GM21737 (cell line): Measurements from ENCODE around the gene SMARCB1.

Experiments
- ATAC-seq: cut with Tn5 transposase; IDR thresholded peaks from one replicate; pipeline ENCODE4 v1.9.1; 2021; ENCODE audit warnings: mild to moderate bottlenecking, moderate library complexity; ENCODE audit not compliant: unreplicated experiment

The SMARCB1 gene

DNA sequence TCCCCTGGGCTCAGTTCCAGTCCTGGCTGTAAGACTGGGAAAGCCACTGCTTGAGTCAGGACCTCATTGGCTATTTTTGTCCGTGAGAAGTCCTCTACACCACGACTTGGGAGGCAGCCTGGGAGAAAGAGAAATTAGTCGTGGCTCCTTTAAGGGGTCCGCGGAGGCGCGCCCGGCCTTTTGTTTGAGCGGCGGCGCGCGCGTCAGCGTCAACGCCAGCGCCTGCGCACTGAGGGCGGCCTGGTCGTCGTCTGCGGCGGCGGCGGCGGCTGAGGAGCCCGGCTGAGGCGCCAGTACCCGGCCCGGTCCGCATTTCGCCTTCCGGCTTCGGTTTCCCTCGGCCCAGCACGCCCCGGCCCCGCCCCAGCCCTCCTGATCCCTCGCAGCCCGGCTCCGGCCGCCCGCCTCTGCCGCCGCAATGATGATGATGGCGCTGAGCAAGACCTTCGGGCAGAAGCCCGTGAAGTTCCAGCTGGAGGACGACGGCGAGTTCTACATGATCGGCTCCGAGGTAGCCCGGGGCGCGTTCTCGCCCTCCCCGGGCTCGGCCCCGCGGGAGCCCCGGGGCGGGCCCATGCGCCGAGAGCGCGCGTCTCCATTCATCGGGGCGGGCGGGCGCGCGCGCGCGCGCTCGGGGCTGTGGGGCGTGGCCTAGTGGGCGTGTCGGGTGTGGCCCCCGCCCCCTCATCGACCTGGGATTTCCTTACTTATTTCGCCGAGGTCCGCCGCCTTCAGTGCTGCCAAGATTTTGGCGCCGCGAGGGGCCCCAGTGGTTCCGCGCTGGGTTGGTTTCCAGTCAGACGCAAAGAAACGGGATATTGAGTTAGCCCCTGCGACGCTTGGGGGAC, at the start of gene SMARCB1:
Gene SMARCB1 (plus strand): TSS at position 215 of the 848 bp plus-strand sequence. CDS start 204 bp downstream, at position 419.
- peak; percentile 66 for ATAC-seq

DNA sequence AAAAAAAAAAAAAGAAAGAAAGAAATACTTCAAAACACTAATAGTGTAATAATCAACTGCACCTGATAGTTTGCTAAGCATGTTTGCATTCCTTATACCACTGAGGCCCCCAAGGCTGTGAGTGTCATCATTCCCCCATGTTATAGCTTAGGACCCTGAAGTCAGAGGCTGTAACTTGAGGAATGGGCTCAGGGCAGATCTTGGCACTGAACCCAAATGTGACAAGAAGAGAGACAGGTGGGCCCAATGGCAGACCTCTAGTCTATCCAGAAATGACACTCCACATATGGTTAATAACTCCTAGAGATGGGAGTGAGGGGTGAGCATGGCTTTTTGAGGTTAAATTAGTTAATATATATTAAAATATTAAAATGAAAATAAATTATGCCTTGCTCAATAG, 49.1 kb upstream of the SMARCB1 start:
- ATAC-seq: no peak

DNA sequence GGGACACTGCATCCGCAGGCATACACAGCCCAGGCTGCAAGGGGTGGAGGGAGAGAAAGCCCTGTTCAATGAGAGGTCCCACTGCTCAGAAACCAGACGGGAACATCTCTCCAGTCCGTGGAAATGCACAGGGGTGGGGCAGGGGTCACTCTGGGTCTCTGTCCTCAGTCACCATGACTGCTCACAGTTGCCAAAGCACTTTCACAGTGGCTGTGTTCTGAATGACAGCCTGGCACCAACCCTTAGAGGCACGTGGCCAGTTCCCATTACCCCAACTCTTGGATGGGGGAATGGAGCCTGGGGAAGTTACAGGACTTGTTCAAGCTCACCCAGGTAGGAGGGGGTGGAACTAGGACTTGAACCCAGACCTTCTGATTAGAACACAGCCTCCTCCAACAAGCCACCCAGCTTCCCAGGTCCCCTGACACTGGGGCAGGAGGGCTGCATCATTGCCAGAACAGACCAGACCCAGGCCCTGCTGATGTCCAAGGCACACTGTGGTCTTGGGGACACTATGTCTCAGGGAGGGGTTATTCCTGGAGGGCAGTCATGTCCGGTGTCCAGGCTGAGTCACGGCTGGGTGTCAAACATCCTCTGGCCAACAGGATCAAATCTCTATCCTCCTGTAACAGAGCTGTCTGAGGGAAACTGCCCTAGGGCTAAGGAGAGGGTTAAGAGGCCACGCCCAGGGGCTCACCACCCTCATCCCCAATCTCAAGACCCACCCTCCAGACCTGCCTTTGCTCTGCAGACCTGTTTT, 44.1 kb upstream of the SMARCB1 start:
- no peak for ATAC-seq

DNA sequence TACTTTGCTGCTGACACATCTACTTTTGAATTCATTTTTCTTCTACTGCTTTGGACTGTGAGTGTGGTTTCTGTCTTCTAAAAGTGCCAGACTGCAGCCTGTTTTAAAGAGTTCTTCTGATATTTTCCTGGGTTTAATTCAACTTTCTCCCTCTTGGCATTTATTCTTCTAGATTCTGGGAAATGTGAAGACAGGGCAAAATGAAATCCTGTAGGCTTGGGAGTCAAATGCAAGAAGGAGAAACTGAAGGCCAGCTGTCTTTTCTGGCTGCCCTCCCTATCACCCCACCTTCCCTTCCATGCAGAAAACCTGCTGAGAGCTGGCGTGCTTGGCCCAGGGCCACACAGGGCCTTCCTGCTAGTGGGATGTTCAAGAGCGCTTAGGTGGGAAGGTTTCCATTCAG, 43.5 kb upstream of the SMARCB1 start:
- ATAC-seq: no peak

DNA sequence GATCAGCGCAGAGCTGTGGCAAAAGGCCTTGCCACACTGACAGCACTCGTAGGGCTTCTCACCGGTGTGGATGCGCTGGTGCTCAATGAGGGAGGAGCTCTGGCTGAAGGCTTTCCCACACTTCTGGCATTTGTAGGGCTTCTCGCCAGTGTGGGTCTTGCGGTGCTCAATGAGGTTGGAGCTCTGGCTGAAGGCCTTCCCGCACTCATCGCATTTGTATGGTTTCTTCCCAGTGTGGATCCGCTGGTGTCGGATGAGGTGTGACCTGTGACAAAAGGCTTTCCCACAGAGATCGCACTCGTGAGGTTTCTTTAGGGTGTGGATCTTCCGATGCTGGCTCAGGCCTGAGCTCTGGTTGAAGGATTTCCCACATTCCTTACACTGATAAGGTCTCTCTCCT, 42.8 kb upstream of the SMARCB1 start:
- no peak for ATAC-seq

DNA sequence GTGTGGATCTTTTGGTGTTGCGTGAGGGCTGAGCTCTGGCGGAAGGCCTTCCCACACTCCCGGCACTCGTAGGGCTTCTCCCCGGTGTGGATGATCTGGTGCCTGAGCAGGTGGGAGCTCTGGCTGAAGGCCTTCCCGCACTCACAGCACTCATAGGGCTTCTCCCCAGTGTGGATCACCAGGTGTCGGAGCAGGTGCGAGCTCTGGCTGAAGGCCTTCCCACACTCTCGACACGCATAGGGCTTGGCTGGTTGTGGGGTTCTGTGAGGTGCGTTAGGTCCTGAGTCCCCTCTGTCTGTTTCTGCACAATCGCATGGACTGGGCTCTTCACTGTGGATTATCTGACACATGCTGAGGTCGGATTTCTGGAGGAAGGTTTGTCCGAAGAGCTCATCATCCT, 42.3 kb upstream of the SMARCB1 start:
- ATAC-seq: no peak

DNA sequence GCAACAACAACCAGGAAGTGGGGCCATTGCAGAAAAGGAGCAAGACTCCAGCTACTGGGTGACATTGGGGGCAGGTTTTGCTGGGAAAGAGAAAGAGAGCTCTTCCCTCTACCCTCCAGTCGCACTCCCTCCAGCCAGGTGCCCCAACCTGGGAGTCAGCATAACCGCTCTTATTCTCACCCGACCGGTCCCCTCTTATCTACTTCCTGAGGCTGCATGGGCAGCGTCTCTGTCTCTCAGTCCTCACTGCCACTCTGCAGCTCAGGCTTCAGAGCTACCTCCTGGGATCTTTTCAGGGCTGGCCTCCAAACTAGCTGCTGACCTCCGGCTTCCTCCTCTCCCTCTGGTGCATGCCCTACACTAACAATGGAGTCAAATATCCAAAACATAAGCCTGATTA, 41.0 kb upstream of the SMARCB1 start:
- ATAC-seq: no peak

DNA sequence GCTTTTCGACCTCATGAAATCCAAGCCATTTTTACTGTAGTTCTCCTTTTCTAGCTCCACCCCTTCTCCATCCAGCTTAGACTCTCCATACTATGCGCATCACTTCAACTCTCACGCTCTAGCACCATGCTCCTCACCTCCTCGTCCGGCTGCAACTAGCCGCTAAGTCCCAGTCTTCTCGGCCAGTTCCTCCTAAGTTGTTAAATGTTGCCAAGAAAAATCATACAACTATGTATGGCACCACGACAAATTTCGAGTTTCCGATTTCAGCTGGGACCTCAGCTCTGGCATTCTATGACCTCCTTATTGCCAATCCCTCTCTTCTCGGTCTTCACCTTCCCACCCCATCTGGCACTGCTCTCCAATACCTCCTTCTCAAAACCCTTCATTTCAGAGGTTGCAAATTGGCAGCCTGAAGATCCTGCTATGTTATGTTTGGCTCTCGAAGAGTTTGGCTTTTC, 36.9 kb upstream of the SMARCB1 start:
- no peak for ATAC-seq

DNA sequence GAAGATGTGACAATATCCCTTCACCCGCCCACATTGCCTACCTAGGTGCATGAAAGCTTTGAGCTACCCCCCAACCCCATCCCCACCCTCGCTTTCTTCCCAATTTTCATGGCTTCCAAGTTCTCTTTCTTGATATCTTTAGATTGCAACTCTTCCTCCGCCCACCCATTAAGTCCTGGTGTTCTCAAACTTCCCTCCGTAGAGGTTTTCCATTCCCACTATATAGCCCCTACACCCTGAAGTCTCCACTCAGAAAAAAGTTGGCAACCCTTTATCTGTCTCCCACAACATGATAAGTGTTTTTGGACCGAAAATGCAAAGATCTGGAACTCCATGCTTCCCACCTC, 36.4 kb upstream of the SMARCB1 start:
- no peak for ATAC-seq

DNA sequence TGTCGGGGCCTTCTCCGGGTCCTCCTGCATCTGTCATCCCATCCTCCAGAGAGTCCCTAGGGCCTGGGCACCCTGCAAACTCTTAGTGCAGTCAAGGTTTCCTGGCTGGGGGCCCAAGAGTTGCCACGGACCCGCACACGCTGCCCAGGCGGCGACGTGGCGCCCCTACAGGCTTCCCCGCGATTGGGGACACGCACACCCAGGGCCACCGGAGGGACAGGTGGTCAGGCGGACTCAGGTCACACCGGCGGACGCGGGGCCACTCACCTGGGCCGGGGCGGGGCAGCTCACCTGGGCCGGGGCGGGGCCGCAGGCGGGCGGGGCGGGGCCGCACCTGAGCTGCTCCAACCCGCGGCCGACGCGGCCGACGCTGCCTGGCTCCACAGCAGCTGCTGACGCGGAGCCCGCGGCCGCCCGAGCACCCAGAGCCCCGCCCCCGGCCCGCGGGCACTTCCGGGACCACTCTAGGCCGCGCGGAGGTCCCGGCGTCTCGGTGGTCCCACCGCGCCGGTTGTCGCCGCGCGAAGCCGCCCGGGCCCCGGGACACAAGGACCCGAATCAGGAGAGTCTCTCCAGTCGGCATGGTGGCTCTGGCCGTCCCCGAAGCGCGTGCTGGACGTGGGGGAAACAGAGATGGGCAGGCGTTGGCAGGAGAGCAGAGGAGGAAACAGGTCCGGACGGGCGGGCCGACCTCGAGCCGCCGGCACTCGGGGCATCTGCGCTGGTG, 35.9 kb upstream of the SMARCB1 start, which contains the start of gene ZNF70:
Gene ZNF70 (minus strand): TSS at position 399 of the 727 bp plus-strand sequence. CDS start 5,972 bp downstream, outside the sequence.
- peak; percentile 75 for ATAC-seq

DNA sequence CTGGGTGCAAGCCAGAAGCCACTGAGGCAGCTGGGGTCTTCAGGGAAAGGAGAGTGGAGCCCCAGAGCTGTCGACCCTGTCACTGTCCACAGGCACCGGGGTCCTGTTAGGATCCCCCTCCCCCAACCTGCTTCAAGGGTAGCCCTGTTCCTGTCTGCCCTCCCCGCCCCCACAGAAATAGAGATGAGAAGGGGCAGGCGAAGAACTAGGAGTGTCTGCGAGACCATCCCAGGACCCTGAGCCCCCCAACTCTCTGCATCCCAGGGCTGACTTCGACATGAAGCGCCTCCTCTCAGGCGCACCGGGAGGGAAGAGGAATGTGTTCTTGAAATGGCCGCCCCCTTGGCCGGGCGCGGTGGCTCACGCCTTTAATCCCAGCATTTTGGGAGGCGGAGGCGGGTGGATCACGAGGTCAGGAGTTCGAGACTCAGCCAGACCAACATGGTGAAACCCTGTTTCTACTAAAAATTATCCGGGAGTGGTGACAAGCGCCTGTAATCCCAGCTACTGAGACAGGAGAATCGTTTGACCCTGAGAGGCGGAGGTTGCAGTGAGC, 35.2 kb upstream of the SMARCB1 start:
- ATAC-seq: peak; percentile 10

DNA sequence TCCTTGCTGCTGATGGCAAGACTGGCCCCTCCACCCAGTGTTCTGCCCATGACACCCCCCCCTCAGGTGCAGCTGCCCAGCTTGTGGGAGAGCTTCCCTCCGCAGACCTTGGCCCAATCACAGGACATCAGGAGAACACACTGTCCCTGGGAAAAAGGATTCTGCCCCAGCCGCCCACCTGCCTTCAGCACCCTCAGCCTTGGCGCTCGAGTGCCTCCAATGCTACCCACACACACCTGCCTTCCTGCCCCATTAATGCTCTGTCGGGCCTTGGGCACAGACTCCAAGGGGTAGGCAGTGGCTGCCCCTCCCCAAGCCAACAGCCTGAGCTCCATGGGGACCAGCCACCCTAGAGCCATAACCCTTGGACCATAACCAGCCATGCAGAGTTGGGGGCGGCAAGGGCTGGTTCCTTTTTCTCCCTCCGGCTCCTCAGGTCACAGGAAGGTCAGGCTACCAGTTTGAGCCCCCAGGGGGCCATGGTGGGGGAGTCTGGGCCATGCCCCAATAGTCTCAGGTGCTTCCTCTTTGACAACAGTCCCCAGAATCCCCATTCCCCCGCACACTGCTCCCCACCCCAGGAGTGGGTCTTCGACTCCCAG, 34.6 kb upstream of the SMARCB1 start:
- no peak for ATAC-seq

DNA sequence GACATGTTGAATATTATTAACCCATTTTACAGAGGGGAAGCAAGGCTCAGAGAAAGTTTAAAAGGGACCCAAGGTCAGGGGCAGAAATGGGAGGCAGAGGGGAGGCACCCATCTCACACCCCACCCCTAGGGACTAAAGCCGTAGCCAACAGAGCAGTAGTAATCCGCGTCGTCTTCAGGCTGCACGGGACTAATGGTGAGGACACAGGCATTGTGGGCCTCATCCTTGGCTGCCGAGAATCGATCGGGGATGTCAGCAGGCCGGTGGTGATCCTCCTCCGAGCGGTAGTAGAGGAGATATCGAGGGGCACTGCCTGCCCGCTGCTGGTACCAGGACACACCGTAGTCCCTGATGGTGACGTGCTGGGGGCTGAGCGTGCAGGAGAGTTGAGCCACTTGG, 34.0 kb upstream of the SMARCB1 start:
- ATAC-seq: no peak

DNA sequence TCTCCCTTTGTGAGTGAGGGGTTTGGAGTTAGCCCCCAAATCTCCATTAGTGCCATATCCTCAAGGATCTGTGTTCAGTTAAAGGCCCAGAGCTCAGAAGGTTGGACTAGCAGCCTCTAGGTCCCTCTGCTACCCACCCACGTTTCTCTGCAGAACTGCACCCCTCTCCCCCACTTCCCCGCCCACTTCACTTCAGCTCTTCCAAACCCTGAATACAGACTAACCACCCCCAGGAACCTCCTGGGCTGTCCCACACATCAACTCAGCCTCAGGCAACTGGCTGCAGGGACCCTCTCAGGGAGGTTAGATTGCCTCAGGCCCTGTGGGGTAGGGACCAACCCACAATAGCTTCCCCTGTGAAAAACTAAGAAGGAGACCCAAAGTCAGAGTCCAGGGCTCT, 33.4 kb upstream of the SMARCB1 start:
- ATAC-seq: no peak

DNA sequence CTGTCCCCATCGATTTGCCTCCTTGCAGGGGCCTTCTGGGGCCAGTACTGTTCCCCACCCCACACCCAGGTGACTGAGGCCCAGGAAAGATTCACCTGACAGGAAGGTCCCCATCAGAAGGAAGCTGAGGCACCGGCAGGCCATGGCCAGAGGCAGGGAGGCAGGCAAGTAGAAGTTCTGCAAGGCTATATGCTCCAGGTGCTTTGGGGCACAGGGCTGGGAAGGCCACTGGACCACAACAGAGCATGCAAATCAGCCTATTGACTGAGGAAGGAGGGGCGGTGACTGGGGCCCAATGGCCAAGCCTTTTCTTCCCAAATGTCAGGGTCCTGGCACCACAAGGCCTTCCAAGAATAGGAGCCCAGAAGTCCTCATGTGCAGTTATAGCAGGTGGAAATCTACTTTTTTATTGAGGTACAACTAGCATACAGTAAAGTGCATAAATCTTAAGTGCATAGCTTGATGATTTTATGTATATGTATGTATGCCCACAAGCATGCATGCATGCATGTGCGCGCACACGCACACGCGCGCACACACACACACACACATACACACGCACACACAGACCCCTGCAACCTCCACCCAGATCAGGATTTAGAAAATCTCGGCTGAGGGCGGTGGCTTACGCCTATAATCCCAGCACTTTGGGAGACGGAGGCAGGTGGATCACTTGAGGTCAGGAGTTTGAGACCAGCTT, 32.4 kb upstream of the SMARCB1 start, which contains the start of gene VPREB3:
Gene VPREB3 (minus strand): TSS at position 206 of the 700 bp plus-strand sequence. CDS start 62 bp downstream, at position 144.
- ATAC-seq: no peak

DNA sequence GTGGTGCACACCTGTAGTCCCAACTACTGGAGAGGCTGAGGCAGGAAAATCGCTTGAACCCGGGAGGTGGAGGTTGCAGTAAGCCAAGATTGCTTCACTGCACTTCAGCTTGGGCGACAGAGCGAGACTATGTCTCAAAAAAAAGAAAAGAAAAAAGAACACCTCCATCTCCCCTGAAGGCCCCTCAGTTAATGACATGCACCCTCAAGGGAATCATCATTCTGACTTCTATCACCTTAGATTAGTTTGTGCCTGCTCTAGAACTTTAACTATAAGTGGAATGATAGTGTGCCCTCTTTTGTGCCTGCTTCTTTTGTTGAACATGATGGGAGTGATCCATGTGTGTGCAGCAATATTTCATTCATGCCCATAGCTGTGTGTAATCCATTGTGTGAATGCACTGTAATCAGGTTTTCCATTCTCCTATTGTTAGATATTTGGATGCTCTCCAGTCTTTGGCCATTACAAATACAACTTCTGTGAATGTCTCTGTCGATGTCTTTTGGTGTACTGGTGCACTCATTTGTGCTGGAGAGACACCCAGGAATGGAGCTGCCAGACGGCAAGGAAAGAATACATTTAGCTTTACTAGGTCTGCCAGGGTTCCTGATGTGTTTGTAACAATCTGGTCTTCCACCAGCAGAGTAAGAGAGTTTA, 31.7 kb upstream of the SMARCB1 start:
- ATAC-seq: no peak

DNA sequence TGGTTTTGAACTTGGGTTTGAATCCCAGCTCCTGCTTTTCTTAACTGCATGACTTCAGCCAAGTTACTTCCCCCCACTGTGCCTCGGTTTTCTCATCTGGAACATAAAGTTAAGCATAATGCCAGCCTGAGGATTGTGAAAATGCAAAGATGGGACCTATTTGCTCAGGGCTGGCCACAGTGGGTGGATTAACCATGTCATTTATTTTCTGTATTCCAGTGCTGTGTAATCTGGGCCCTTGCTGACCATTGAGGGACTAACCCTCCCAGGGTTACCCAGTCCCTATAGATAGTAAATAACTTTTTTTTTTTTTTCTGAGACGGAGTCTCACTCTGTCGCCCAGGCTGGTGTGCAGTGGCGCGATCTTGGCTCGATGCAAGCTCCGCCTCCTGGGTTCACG, 31.1 kb upstream of the SMARCB1 start:
- no peak for ATAC-seq

DNA sequence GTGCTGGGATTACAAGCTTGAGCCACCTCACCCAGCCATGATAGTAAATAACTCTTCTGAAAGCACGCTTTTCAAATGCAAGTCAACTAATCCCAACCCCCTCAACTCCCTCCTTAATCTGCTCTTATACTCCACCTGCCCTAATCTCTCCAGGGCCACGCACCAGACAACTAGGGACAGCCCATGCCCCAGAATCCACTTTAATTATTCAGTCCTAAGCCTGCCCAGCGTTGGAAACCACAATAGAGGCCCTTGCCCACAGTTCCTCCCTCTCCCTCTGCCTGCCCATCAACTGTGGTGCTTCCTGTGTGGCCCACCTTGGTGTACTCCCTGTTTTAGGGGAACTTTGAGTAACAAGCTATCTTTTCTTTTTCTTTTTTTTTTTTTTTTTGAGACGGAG, 29.9 kb upstream of the SMARCB1 start:
- ATAC-seq: no peak

DNA sequence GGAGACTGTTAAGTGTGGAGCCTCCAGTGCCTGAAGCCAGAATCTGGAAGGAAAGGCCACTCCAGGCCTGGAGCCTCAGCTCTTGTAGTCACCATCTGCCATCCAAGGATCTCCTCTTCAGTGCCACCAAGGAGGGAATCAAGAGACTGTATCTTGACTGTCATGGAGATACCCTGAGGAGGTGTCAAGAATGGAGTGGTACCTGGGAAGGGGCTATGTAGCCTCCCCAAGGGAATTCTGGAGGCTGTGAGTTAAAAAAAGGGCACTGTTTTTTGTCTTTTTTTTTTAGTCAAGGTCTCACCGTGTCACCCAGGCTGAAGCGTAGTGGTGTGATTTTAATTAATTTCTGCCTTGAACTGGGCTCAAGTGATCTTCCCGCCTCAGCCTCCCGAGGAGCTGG, 27.2 kb upstream of the SMARCB1 start:
- no peak for ATAC-seq
